GM19452 (cell line): Measurements from ENCODE around the gene PPP5C.
"Not testable (repeated sequence)": the region's sequence is repeated elsewhere in the genome, so short reads cannot be mapped to it uniquely, and the experiment has no call there.

Experiments
- ATAC-seq: cut with Tn5 transposase; IDR thresholded peaks from one replicate; pipeline ENCODE4 v1.9.1; 2021; ENCODE audit not compliant: unreplicated experiment

Gene PPP5C

DNA sequence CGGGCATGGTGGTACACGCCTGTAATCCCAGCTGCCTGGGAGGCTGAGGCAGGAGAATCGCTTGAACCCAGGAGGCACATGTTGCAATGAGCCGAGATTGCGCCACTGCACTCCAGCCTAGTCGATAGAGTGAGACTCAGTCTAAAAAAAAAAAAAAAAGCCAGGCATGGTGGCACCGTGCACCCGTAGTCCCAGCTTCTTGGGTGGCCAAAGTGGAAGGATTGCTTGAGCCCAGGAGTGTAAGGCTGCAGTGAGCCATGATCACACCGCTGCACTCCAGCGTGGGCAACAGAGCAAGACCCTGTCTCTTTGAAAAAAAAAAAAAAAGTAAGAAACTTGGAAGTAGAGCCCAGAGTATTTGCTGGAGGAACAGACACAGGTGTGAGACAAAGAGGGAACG is 38.7 kb downstream of the PPP5C start:
- ATAC-seq: no peak

DNA sequence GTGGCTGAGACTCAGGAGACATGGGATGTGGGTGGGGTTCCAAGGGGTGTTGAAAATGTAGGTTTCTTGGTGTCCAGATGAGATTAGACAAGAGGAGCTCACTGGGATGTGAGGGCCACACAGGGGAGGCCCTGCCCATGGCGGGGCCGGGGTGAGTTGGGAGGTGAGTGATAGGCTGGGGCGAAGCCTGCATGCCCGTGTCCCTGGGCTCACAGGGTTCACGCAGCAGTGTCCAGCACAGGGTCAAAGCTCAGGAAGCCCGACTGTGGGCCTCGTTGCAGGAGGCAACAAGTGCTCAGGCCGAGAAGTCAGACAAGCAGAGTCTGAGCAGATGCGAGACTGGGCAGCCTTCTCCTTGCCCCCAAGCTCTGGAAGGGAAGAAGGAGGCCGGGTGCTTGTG is 39.3 kb downstream of the PPP5C start:
- ATAC-seq: no peak

DNA sequence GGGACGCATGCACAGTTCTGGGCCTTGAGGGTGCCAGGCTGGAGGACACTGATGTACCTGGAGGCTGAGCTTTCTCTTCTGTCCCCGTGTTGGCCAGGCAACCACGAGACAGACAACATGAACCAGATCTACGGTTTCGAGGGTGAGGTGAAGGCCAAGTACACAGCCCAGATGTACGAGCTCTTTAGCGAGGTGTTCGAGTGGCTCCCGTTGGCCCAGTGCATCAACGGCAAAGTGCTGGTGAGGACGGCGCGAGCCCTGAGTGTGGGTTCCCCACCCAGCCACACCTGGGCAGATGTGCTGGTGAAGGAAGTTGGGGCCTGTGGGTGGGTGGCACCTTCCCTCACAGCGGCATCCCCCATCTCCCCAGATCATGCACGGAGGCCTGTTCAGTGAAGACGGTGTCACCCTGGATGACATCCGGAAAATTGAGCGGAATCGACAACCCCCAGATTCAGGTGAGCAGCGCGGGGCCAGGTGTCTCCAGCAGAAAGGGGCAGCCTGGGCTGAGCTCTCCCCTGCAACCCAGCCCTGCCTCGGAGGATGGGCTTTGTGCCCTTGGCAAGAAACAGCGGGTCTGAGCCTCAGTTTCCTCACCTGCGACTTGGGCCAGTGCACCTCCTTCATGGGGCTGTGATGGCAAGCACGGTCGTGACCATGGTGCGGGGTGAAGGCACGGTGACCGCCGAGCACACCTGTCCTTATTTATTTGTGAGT is 40.3 kb downstream of the PPP5C start:
- no peak for ATAC-seq

DNA sequence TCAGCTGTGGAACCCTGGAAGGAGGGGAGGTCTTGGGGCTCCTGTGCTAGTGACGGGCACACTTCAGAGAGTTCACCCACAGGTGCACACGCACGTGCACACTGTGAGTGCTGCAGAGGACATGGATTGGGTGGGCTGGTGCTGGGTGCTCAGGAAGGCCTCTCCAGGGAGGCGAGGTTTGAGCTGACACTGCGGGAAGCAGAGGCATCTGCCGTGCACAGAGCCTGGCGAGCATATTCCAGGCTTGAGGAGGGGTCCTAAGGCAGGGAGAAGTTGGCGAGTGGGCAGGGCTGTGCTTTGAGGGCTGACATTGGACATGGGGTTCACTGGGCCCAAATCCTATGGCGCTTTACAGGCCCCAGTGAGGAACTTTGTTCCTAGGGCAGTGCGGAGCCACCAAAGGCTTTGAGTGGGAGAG is 40.8 kb downstream of the PPP5C start:
- no peak for ATAC-seq

GRCh38 chr19:46388311-46389095 is 41.6 kb downstream of the PPP5C start:
- no peak for ATAC-seq

- ATAC-seq: no peak
These were observed 43.4 kb downstream of the PPP5C start for GRCh38 chr19:46390121-46390858.

GRCh38 chr19:46390866-46391265 is 44.0 kb downstream of the PPP5C start:
- no peak for ATAC-seq

- no peak for ATAC-seq
These were observed 44.7 kb downstream of the PPP5C start for GRCh38 chr19:46391296-46392251.

- ATAC-seq: no peak
These were observed 45.4 kb downstream of the PPP5C start for GRCh38 chr19:46392252-46392801.

- ATAC-seq: no peak
These were observed 46.0 kb downstream of the PPP5C start for GRCh38 chr19:46392837-46393236.

DNA sequence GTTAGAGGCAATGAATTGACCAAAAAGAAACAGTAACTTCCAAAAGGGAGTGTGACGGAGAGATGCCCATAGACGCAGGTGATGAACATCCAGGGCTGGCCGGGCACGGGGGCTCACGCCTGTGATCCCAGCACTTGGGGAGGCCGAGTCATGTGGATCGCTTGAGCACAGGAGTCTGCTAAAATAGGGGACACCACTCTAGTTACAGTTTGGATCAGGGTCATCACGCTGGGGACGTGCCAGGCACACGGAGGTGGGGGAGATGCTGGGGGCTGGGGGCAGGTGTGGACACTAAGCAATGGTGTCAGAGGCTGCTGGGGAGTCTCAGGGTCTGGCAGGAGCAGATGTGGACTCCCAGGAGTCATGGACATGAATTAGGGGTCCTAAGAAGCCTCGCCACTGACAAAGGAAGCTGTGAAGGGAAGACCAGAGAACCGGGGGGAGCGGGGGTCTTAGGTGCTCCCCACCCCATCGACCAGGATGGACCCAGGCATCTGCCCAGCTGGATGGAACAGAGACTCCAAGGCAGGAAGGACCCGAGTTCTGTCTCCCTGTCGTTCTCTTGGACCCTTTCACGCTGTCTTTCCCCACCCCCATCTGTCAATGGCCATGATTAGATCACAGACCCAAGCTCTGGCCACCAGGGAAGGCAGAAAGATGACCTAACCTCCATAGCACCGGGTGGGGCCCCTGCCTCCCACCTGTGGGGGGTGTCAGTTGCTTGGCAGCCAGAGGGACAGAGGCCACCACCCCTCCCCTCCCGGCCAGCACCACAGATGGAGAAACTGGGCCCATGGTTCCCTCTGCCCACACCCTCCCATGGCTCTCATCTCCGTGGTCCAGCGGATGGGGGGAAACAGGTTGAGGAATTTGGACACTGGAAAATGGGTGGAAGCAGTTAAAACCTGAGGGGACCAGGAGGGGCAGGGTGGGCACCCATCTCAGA is 46.8 kb downstream of the PPP5C start:
- no peak for ATAC-seq

GRCh38 chr19:46394402-46394797 is 47.5 kb downstream of the PPP5C start:
- no peak for ATAC-seq

GRCh38 chr19:46397801-46398479 is 51.1 kb downstream of the PPP5C start:
- ATAC-seq: not testable (repeated sequence)

GRCh38 chr19:46402725-46403124 is 55.8 kb downstream of the PPP5C start:
- ATAC-seq: no peak

DNA sequence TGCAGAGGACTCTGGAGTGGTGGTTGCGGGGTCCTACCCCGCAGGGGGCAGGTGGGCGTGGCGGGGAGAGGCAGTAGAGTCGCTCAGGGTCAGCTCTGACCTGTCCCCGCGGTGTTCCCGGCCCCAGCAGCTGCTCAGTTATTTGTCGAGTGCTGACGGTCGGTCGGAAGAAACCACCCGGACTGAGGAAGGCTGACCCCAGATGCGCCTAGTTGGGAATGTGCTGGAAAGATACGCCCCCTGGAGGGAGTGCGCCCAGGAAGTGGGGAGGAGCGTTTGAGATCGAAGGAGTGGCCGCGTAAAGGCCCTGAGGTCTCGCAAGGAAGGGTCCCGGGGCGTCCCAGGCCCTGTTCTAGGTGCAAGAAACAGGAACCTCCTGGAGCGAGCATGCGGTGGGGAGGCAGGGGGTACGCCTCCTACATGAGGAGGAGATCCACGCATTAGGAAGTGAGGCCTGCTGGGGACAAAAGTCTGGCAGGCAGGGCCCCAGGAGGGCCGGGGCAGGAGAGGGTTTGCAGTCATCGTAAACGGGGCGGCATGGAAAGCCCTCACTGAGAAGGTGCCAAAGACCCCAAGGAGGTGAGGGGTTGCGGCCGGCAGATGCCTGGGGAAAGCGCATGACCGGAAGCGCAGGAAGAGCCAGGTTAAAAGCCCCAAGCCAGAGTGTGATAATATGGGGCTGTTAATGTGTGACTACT is 57.3 kb downstream of the PPP5C start:
- ATAC-seq: no peak

- no peak for ATAC-seq
These were observed 58.0 kb downstream of the PPP5C start for GRCh38 chr19:46404753-46405468.

DNA sequence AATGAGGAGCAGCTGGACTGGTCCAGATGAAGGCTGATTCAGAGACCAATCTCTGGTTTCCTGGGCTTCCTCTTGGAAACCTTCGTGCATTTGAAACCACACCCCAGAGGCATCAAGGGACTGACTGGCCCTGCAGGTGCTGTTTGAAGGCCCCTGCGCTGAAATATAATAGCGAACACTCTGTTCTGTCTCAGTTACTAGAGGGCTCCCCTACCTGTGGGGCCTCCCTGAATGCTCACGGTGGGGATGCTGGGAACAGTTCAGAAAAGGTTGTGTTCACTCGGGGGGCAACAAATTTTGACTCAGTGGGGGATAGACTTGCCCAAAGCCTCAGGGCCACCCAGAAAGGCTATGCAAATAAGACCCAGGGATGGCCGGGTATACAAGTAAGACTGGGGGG is 60.1 kb downstream of the PPP5C start:
- no peak for ATAC-seq
